NCI-H1436 (cell line): ENCODE data around the gene C20orf204.
A peak's percentile ranks its signal among the peaks of the same experiment; 100 is the strongest.

Experiments
- DNase-seq: peaks from one replicate; lab custom pipeline; 2025; lab: John Stamatoyannopoulos, UW

The C20orf204 gene

DNA sequence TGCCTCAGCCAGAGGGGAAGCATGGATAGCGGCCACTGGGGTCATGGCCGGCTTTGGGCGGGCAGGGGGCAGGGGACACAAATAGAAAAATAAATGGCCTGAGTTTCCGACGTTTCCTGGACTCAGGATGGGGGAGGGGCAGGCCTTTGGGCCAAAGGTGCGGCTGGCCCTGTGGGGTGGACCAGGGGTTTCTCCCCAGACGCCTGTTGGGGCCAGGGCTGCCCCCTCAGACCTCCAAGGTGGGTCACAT, 20.6 kb downstream of the C20orf204 start:
- DNase-seq: no peak

DNA sequence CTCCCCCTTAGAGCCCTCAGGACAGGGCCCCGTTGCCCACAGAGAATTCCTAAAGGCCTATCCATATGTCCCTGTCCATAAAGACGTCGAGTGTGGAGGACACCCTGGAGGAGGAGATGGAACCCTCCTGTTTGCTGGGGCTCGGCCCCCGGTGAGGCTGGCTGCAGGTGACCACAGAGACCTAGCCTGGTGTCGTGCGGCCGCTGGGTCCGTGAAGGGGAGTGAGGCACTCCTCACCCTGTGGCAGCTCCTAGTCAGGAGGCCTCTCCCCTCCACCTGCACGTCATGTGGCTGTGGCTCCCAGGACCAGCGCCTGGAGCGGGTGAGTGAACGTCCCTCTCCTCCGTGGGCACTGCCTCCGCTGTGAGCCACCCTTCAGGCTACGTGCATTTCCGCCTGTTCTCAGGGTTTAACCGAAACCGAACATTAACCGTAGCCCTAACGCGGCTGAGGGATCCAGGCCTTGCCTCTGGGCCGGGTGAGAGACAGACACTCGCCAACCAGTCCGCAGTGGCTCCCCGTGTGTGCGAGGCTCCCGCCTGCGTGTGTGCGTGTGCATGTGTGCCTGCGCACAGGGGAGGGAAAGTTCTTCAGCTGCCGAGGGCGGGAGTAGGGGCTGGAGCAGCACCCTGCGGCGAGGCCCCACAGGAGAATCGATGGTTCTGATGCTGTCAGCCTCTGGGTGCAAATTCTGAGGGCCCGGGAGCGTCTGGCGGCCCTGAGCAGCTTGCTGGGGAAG, 21.1 kb downstream of the C20orf204 start:
- DNase-seq: no peak

DNA sequence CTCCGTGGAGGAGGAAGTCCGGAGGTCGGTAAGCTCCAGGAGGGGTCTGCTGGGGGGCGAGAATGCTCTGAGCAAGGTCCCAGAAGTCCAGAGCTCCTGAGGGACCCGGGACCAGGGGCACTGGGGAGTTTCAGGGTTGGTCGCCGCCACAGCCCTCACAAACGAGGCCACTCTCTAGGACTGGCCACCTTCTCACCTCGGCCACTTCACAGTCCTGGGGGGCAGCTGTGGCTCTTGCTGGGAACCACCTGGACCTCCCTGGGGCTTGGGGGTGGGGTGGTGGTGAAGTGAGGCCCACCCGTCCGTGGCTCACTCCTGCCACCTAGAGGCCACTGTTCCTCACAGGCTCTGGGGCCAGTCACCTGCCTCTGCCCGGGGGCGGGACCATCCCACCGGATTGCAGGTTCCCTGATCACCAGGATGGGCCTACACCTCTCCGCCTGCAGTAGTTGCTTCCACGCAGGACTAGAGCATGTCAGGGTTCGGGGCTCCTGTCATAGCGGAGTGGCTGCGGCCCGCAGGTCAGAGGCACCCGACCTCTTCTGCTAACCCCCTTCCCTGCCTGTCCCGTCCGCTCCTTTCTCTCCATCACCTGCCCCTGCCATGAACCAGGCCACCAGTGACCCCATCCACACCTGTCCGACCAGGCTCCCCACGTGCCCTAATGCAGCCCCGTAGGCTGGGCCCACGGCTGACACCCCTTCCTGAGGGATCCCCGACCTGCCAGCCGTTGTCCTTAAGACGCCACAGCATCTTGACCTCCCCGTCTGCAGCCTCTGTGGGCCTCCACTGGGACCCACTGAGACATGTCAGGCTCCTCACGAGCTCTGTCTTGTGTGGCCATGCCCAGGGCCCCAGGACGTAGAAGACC, 21.9 kb downstream of the C20orf204 start:
- DNase-seq: peak; percentile 69

DNA sequence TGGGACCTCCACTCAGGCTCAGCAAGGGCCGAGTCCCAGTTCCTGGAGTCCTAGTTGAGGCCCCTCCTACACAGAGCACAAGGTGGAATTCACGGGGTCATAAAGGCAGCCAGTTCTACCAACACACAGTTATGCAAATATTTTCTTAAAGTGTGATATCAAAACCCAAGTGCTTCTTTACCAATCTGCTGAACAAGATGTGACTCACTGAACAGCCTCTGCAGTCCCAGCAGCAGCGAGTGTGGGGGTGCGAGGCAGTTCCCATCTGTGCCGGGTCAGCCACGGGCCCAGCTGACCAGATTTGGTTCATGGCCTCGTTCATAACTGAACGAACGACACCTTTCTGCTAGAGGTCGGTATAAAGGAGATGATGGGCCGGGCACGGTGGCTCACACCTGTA, 22.6 kb downstream of the C20orf204 start:
- DNase-seq: no peak

DNA sequence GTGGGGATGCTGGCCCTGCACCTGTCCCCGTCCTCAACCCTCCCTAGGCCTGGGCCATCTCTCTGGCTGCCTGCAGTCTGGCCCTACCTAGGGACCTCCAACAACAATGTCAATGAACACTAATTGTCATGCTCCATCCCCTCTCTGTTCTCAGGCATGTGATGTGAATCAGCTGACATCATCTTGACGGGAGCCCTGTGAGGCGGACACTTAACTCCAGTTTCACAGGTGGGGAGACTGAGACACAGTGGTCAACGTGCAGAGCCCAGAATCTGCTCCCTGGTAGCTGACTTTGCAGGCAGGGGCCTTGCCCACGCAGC, 26.3 kb downstream of the C20orf204 start:
- DNase-seq: no peak

DNA sequence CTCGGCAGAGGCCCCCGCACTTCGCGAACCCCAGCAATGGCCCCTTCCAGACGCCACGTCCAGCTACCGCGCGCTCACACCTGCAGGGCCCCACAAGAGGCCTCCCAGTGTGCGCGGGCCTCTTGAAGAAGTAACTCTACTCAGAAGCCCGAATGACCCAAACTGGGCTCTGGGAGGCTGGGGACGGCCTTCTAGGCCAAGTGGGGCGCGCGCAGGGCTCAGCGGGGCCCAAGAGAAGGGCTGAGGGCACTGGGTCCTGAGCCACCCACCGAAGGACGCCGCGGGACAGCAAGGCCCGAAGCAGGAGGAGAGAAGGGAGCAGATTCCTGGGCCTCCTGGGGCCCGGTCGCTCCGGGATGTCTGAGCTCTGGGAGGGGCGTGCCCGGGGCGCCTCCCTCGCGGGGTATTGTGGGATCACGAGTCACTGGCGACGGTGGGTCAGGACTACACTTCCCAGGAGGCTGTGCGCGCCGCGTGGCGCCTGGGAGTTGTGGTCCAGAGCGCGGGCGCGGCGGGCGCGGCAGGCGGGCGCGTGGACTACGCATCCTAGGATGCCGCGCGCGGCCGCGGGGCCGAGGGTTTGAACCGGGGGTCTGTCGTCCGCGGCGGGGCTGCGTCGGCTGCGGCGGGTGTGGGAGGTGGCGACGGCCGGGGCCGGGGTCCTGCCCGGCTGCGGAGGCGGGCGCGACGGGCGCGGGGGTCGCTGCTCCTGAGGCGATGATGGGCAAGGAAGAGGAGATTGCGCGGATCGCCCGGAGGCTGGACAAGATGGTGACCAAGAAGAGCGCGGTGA, 26.8 kb downstream of the C20orf204 start, which contains the start of gene TCEA2:
TCEA2 (plus strand) TSS at position 603 of the 793 bp plus-strand sequence; CDS start at position 718, 115 bp downstream.
- DNase-seq: peak; percentile 91

DNA sequence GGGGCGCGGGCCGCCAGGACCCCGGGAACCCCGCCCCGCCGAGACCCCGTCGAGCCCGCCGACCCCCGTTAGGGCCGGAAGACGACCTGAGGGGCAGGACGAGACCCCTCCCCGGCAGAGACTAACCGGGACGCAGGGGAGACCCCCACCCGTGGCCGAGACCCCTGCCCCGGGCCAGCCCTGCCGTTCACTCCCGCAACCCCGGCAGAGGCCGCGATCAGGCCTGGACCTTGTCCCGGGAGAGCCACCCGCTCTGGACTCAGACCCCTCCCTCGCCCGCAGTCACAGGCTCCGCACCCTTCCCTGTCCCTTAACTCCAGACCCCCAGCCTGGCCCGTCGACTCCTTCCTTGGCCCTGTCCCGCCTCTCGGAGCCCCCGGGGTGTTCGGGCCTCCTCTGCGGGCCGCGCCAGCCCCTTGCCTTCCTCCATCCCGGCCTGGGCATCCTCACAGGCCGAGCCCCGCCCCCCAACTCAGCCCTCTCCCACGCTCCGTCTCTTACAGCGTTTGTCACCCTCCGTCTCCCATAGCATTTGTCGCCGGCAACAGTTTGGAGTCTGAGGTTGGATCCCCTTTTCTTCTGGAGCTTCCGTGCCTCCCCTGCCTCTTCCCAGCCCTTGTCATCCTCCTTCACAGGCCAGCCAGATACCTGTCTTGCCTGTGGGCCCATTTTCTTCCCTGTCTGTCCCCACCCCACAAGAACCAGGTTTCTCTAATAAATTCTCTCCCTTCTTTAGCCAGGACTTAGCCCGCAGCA, 27.6 kb downstream of the C20orf204 start:
- no peak for DNase-seq

DNA sequence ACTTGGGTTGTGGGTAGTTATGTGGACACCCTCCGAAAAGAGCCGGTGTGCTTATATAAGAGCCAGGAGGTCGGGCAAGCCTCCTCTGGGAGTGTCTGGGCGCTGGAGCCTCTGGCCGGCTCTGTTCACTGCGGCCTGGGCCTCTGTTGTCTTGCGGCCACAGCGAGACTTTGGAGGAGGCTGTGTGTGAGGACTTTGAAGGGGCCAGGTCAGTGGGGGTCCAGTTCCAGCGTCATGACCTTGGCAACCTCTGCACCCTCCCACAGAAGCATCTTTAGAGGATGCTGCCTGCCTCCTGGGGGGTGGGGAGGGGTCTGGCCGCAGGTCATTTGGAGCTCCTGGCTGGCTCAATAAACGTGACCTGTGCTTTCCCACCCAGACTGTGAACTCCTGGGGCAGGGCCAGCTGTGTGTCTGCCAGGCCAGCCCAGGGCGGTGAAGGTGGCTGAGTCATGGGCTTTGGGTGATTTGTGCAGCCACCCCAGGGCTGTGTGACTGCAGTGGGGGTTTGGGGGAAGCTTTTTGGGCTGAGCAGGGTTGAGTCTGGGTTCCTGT, 28.2 kb downstream of the C20orf204 start:
- no peak for DNase-seq

DNA sequence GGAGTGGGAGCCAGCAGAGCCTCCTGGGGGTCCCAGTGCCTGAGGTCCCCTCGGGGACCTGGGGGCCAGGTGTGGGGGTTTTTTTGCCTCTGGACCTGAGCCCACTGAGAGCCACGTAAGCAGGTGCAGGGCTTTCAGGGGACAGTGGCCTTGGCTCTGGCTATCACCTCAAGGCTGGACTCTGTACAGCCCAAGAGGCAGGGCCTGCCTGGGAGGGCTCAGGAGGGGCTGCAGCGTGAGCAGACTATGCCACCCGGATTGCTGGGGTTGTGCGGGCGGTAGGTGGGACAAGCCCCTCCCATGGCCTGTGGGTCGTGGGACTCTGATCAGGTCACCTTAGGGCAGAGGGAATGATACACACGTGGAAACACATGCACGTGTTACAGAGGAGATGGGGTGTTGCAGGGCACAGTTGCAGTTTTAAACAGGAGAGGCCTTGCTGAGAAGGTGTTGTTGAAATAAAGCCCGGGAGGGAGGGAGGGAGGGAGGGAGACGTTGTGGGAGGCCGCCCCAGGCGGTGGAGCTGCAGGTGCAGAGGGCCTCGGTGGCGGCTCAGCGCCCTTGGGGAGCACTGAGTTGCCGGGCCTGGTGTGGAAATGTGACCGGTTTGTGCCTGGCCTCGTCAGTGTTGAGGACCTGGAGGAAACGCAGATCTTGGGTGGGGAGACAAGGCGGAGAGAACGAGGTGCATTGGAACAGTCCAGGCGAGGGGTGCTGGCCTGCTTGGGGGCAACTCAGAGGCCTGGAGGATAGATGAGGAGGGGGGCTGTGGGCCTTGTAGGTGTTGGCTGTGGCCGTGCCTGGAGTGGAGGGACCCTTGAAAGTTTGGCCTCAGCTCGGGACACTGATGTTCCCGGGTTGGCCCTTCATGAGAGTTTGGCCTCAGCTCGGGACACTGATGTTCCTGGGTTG, 29.3 kb downstream of the C20orf204 start:
- no peak for DNase-seq

DNA sequence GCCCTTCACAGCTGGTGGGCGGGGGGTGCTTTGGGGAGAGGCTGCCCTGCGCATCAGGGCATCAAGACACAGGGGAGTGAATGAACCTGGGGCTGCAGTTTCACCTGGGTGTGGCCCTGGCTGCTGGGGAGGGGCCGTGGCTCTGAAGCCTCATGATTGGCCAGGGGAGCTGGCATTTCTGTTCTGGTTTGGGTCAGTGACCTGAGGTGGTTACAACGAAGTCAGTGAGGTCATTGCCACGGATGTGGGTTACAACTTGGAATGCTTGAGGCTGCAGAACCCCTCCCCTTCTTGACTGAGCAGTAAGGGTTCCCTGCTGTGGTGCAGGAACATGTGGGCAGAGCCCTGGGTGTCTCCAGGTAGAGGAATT, 30.0 kb downstream of the C20orf204 start:
- no peak for DNase-seq

DNA sequence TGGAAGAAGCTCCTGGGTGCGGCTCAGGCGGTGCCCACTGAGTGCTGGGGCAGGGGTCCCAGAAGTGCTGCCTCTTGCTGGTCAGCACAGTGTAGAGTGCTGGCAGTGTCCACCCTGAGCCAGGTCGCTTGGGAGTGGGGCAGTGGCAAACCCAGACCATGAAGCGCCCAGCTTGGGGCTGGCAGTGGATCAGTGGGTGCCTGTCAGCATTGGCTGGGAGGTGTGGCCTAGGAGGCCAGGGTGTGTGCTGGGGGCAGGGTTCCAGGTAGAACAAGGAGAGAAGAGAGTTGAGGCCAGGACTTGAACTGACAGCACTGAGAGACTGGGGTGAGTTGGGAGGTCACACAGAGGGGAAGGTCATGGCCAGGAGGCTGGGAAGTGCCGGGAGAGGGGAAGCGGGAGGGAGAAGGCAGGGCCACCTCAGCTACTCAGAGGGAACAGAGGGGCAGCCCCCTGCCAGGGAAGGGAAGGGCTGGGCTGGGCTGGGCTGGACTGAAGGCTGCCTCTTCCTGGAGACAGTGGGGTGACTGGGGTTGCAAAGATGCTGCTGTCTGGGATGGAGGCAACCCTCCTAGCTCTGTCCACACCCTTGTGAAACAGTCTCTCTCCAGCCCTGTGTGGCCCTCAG, 31.1 kb downstream of the C20orf204 start:
- no peak for DNase-seq

DNA sequence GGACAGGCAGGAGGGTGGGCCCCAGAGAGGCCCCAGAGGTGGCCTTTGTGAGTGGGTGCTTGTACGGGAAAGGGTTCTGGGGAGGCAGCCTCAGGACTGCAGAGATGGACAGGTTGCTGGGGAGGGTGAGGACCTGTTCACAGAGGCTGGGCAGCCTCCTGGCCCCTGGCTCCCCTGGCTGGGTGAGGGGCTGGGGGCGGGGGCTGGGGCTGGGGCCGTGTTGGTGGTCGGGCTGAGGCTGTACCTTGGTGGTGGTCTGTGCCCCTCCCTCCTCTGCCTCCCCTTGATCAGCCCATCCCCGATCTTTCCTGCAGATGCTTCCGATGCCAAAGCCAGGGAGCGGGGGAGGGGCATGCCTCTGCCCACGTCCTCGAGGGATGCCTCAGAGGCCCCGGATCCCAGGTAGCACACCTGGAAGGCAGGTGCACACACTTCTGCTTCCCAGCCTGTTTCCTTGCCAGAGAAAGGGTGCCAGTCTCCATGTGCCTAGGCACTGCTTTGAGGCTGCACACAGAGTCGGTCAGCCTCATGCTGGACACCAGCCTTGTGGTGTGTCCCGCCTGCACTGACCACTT, 31.8 kb downstream of the C20orf204 start:
- DNase-seq: no peak

DNA sequence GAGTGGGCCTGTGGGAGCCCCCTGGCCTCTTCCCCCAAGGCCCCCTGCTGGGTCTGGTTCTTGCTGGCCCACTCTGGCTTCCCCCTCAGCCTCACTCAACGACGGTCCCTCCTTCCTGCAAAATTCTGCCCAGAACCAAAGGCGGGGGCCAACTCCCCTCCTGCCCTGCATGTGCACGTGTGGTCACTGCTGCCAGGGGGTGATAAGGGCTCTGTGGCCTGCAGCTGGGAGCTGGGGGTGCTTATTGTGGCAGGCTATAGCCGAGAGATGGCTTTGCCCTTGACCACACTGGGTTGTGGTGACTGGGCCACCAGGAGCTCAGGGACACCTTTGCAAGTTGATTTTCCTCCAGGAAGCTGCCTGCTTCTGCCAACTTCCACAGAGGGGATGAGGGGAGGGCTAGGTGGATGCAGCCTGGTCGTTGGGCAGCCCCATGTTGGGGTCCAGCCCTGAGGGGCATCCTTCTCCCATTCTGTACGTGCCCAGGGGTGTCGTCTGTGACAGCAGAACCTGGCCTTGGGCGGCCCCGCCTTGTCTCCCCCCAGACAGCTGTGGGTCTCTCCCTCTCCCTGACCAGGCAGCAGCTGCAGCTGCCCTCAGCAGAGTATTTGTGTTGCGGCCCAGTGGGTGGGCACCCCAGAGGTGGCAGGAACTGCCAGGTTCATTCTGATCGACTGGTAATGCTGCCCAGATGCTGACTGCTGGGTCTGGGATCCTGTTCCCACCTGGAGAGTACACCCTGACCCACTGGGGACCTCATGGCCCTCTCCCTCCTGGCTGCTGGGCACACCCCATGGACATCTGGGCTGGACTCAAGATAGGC, 32.6 kb downstream of the C20orf204 start:
- no peak for DNase-seq

DNA sequence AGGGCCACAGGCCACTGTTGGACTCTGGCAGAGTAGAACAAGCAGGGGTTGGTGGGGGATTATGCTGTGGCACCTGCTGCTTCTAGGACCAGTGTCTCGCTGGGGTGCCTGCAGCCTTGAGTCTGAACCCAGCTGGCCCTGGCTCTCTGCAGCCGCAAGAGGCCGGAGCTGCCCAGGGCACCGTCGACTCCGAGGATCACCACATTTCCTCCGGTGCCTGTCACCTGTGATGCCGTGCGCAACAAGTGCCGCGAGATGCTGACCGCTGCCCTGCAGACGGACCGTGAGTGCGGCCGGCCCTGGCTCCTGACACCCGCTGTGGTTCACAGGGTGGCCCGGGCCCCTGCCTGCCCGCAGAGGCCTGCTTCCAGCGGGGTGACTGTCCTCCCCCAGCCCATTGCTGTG, 33.2 kb downstream of the C20orf204 start:
- no peak for DNase-seq

DNA sequence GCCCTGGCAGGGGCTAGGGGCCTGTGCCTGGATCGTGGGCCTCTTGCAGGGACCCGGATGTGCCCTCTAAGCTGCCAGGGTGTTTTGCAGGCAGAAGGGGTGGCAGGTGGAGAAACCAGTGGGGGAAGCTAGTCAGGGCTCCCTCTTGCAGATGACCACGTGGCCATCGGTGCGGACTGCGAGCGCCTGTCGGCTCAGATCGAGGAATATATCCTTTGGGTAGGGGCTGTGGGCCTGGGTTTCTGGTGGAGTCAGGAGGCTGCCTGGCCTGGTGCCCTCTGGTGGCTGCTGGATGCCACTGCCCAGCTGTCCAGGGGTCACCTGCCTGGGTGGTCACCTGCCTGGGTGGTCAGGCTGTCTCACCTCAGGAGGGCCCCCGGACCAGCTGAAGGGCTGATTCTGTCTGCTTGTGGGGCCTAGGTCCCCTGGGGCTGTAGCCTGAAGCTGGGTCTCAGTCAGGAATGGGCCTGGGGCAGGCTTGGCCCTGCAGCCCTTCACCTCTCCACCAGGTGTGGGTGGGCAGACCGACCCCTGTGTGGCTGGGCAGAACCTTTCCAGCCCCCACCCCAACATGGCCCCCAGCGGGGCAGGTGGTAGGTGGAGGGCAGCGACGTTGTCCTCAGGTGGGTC, 33.7 kb downstream of the C20orf204 start:
- DNase-seq: no peak

DNA sequence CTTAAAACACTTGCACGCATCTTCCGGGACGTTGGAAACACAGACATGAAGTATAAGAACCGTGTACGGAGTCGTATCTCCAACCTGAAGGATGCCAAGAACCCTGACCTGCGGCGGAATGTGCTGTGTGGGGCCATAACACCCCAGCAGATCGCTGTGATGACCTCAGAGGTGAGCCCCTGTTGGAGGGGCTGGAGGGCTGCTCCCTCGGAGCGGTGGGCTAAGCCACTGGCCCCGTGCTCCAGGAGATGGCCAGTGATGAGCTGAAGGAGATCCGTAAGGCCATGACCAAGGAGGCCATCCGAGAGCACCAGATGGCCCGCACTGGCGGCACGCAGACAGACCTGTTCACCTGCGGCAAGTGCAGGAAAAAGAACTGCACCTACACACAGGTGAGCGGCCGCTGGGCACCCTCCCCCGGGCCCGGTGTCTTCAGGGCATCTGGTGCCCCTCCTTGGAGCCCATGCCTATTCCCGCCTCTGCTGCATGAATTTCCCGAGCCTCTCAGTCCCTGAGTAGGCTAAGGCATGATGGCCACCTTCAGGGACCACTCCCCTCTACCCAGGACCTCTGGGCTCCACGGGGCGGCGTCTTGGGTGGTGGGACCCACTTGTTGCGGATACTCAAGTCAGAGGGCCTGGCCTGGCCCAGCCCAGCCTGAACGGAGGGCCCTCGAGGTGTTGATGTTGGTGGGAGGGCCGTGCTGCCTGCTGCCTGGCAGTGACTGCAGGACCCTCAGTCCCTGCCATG, 34.4 kb downstream of the C20orf204 start:
- no peak for DNase-seq

DNA sequence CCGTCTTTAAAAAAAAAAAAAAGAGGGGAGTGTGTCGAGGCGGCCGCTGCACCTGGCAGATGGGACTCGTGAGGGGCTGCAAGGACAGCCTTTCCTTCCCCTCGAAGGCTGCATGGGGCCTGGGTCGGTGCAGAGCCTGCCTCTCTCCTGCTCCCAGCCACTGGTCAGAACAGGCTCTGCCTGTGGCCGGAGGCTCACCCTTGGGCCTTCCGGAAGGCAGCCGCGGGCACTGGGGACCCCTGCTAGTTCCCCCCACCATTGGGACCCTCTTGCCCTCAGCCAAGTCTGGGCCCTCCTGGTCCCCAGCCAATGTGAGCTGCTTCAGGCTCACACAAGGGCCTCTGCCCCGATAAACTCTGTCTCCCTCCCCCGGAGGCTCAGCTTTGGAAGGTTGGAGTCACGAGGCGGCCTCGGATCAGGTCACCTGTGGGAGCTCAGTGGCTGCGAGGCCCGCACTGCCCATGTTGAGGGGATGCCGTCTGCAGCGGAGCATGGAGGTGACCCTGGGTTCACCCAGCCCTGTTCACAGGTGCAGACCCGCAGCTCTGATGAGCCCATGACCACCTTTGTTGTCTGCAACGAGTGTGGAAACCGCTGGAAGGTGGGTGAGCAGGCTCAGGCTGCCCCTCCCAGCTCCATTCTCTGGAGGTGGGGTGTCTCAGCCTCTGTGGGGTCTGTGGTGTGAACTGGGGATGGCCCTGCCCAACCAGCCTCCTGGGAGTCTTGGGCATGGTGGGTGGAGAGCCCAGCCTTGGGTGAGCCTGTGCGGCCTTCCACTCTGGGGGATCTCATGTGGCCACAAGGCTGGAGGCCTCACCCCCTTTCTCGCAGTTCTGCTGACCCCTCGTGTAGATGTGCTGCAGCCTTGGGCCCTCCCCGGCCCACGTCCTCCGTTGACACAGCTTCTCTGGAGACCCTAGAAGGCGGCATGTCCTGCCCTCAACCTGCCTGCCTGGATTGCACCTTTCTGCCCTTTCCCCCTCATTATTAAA, 35.7 kb downstream of the C20orf204 start:
- no peak for DNase-seq
